Dermis microvascular lymphatic vessel endothelial cell (primary cell): ENCODE measurements around the gene CCDC85C. TPM values are rescaled to one million over a fixed set of nuclear protein-coding genes. Genes with fewer than 3 reads are reported as not detected.
A peak's percentile ranks its signal among the peaks of the same experiment; 100 is the strongest.
"Not testable (repeated sequence)": the region's sequence is repeated elsewhere in the genome, so short reads cannot be mapped to it uniquely, and the experiment has no call there.

Experiments used
- DNase-seq, 2 donors: peaks; one replicate each; pipeline versions ENCODE4 v3.0.0 to v3.0.0-alpha.2; 2010; ENCODE audit warnings: low read depth in 2 of 2
- total RNA-seq: library from RNA; depleted of rRNA; stranded (reverse); fragments of >200 nt; gene quantifications from 2 replicates; pipeline ENCODE4 v1.2.1, GENCODE V29; 2014

The CCDC85C gene
- 5.5 and 5.7 TPM in 2 replicates for total RNA-seq

DNA sequence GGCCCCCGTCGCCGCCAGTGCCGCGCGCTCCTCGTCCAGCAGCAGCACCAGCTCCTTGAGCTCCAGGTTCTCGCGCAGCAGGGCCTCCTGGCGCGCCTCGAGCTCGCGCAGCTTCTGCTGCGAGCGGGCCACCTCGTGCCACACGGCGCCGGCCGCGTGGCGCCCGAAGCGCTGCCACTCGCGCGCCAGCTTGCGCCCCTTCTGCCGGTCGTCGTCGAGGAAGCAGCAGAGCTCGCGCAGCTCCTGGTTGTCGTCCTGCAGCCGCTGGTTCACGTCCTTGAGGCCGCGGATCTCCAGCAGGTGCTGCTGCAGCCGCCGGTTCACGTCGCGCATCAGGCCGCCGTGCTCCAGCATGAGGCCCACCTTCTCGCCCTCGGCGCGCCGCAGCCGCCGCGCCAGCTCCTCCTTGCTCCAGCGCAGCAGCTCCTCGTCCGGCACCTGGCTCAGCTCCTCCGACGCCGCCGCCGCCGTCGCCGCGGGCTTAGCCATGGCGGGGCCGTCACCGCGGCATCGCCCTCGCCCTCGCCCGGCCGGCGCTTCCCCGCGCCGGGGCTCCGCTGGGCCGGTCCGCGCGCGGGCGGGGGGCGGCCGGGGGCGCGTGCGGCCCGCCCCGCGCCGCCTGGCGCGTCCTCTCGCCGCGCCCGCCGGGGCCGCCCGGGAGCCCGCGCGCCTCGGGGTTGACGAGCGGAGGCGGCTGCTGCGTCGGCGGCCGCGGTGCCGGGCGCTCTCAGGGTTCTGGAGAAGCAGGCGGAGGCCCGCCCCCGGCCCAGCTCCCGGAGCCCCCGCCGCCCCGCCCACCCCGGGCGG, at the start of gene CCDC85C:
Gene CCDC85C, minus strand, starts transcription at position 737 of the 807 bp plus-strand sequence. Its CDS starts 248 bp downstream, at position 489.
- peak in 1 of 2 donors; percentile 57 for DNase-seq

DNA sequence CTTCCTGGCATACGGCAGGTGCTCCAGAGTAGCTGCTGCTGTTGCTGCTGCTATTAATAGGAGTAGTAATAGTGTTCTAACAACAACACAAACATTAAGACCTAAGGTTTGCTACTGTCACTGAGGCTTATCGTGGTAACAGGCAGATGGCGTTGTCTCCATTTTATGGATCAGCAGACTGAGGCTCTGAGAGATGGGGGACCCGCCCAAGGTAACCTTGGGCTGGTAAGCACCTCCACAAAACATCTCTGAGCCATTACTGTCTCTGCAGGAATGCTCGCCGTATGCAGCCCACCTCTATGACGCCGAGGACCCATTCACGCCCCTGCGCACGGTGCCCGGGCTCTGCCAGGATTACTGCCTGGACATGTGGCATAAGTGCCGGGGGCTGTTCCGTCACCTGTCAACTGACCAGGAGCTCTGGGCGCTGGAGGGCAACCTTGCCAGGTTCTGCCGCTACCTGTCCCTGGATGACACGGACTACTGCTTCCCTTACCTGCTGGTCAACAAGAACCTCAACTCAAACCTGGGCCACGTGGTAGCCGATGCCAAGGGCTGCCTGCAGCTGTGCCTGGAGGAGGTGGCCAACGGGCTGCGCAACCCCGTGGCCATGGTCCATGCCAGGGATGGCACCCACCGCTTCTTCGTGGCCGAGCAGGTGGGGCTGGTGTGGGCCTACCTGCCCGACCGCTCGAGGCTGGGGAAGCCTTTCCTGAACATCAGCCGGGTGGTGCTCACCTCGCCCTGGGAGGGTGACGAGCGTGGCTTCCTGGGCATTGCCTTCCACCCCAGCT, 48.1 kb upstream of the CCDC85C start:
- DNase-seq: no peak

DNA sequence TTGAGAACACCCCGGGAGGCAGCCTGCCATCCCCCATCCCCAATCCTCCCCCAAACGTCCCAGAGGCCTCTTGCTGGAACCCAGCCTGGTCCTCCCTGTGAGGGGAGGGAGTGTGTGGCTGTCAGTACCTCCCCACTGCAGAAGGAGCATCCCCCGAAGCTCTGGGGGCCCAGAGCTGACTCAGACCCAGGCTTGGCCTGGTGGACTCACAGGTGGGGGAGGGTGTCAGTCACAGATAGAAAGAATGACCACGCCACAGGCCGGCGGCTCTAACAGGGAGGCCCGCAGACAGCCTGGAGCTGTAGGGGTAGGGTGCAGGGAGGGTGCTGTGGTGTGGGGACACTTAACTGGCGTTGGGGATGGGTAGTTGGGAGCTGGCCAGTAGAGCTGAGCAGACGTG, 46.2 kb upstream of the CCDC85C start:
- DNase-seq: no peak

DNA sequence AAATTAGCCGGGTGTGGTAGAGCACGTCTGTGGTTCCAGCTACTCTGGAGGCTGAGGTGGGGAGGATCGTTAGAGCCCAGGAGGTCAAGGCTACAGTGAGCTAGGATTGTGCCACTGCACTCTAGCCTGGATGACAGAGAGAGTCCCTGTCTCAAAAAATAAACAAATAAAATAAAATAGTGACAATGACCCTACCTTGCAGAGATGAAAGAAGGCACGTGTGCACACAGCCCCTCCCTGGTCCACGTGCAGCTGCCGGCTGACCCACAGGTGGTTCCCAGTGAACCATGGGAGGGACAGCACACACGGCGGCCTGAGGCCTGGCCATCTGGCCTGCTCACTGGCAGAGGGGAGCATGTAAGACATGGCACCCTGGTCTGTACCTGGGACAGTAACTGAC, 45.6 kb upstream of the CCDC85C start:
- no peak for DNase-seq

DNA sequence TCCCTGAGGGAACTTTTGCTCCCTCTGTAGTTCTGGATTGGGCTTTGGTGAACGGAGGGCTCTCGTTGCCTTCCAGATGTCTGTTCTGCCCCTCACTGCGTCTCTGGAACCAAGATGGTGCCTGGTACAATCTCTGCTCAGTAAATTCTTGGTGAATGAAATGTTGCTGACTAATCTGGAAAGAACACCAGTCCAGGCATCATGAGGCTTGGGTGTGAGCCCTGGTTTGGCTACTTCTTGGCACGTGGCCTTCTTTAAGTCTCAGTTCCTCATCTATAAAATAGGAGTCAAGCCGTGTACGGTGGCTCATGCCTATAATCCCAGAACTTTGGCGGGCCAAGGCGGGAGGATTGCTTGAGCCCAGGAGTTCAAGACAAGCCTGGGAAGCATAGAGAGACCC, 45.2 kb upstream of the CCDC85C start:
- no peak for DNase-seq

DNA sequence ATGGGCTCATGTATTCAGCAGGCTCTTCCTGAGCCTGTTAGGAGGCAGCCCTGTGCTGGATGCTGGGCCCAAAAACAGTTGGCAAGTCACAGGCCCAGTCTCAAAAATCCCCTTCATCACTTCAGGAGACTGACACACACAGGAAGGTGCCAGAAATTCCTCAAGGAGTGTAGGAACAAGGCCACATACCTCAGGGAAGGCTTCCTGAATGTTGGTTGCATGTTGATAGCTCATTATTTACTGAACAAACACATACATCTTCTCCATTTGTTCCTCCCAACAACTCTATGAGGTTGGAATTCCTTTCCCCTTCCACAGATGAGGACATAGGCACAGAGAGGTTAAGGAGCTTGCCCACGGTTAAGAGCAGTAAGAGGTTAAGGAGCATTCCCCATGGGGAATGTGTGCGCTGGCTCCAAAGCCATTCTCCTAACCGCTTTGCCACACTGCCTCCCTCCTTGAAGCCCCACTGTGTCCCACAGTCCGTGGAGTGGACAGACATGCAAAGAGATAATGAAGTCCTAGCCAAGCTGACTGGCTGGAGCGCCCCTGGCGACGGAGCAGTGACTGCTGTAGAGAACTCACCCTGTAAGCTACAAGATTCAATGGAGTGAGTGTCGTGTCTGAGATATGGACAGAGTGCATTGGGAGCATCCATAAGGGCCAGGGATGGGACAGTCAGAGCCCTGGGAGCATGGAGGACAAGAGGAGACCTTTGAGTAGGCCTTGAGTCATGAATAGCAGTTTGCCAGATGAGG, 44.2 kb upstream of the CCDC85C start:
- no peak for DNase-seq

DNA sequence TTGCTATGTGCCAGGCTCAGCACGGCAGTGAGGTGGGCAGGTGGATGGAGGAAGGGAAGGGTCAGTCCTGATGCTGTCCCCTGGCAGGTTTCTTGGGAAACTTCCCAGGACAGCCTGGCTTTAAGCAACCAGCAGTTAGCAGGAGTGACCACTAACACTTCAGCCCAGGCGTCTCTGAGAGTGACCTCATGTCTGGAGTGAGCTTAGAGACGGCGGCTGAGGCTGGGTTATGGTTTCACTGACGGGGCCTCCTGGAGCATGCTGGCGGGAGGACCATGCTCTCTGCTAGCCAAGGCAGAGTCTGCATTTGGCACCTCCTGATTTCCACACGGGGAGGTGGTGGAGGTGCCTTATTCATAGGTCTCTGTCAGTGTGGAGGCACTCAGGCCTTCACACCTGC, 43.4 kb upstream of the CCDC85C start:
- DNase-seq: no peak

DNA sequence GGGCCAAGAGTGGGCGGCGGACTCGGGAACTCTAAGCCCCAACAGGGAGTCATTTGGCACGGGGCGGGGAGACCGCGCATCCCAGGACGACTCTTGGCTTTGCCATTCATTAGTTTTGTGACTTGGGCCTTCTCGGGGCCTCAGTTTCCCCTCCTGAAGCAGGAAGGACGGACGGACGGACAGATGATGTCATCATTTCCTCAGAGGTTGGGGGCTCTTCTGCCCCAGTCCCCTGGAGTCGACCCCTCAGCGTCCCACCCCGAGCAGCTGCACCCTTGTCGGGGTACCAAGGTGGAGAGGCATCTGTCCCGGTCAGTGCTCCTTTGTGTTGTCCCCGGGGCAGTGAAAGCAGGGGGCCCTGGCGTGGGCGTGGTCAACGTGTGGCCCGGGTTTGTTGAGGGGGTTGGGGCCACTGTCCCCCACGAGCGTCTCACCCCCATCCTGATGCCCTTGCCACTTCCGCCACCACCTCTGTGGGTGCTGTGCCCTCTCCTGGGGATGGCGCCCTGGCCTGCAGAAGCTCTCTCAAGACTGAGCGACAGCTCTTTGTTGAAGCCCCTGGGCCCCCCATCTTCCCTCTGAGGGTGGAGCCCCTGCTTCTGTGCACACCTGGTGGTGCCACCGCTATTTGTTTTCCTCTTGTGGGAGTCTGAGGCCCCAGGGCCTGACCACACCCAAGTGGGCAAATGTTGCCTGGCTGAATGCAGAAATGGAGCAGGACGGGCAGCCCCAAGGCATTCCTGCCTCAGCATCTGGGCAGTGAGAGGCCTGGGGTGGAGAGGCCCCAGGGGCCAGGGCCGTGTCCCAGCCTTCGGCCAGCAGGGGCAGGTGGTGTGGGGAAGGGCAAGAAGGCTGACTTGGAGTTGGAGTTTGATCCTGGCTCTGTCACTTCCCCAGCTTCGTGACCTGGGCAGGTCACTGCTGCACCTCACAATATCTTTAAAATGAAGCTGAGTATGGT, 41.8 kb upstream of the CCDC85C start:
- no peak for DNase-seq

DNA sequence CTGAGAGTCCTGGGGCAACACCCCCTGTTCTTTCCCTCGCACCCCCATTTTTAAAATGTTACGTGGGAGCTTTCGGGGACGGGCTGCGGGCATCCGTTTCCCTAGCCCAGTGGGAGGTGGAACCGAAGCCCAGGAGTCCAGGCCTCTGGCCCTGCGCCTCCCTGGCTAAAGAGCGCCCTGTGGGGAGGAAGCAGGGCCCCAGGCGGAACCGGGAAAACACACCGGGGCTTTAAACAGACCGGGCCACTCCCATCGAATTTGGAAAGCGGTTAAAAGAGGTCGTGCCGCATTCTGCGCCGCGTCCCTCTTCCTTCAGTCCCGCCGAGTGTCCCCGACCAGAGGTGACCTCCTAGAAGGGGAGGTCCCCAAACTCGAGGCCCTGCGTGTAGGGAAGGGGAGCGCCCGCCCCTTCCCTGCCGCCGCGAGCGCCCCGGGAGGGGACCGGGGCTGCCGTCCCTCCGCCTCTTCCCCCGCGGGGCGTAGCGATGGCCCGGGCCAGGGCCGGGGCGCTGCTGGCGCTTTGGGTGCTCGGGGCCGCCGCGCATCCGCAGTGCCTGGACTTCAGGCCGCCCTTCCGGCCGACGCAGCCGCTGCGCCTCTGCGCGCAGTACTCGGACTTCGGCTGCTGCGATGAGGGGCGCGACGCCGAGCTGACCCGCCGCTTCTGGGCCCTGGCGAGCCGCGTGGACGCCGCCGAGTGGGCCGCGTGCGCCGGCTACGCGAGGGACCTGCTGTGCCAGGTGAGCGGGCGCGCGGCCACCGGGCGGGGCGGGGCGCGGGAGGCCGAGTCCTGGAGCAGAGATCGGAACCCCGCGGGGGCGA, 40.9 kb upstream of the CCDC85C start, which contains the start of gene HHIPL1:
Gene HHIPL1, plus strand, starts transcription at position 407 of the 822 bp plus-strand sequence. Its CDS starts 79 bp downstream, at position 486.
- DNase-seq: peak in 1 of 2 donors; percentile 28

DNA sequence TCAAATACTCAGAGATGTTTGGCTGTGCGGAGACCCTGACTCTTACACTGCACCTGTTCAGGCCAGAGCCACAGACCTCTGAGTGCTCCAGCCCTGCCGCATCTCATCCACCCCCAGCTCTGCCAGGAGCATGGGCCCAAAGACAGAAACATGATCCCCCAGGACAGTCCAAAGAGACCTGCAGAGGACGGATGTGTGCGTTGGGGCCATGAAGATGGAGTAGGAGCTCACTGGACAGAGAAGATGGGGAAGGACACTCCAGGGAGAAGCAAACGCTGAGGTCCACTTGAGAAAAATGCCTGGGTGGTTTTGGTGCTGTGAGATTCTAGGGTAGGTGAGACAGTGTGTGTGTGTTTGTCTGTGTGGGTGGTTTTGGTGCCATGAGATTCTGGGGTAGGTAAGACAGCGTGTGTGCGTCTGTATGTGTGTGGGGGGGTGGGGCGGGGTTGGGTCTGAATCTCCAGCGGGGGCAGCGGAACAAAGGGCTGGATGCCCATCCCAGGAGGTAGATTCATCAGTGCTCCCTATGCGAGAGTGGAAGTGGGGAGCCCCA, 40.1 kb upstream of the CCDC85C start:
- DNase-seq: no peak

DNA sequence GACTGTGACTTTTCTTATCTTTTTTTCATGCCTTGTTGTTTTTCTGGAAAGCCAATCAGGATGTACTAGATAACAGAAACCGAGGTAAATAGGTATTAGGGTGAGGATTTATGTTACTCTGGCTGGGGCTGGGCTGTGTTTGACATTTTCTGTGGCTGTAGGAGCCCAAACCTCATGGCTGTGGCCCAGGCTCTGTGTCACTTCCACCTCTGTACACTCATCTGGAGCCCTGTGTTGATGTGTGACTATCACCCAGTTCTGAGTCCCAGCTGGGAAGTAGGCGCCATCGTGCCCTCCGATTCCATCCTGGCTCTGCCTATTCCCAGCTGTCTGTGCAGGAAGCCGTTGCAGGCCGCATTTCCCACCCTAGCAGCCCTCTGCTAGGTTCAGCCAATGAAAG, 39.3 kb upstream of the CCDC85C start:
- DNase-seq: no peak

DNA sequence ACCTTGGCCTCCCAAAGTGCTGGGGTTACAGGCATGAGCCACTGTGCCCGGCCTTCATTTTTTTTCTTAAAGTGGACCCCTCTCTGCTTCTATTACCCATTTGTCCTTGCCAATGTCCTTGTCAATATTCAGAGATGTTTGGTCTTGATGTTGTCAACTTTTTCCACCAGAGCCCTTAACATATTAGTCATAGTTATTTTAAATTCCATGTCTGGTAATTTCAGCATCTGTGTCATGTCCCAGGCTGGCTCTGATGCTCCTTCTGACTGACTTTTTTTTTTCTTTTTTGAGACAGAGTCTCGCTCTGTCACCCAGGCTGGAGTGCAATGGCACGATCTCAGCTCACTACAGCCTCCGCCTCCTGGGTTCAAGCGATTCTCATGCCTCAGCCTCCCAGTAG, 38.8 kb upstream of the CCDC85C start:
- DNase-seq: not testable (repeated sequence)

DNA sequence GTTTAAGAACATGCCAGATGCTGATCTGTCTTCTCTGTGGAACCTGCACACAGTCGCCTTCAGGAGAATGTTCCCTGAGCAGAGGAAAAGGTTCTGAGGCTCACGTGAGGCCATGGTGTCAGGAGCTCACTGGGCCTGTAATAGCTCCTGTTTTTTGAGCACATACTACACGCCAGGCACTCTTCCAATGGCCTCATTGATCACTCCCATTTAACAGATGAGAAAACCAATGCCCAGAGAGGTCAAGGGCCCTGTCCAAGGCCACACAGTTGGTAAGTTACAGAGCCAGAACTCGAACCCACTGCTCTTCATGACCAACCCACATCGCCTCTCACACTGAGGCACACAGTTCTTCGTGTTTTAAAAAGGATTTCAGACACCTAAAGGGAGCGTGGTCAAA, 33.6 kb upstream of the CCDC85C start:
- no peak for DNase-seq

DNA sequence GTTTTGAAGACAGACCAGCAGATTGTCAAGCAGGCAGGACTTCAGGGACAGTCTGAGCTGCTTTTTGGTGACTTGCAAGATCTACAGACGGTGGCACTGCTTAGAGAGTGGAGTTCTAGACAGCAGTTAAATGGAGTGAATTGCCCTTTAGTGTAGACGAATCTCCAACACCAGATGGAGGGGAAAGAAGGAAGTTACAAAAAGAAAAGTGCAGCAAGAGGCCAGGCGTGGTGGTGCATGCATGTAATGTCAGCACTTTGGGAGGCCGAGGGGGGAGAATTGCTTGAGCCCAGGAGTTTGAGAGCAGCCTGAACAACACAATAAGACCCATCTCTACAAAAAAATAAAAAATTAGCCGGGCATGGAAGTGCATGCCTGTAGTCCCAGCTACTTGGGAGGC, 32.5 kb upstream of the CCDC85C start:
- no peak for DNase-seq

DNA sequence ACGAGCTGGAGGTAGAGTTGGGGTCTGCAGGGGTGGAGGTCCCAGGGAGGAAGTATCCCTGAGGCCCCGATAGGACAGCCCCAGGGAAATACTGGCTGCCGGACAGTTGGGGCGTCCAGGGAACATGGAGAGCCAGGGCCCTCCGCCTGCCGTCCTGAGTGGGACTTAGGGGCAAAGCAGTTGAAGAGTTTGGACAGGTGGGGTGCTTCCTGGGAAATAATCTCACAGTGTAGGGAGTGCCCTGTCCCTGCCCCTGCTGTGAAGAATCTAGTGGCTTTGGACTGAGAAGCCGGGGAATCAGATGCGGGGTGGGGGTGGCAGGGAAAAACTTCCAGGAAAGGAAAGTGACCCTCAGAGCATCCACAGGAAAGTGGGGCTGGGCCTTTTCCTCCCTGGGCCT, 31.1 kb upstream of the CCDC85C start:
- no peak for DNase-seq

DNA sequence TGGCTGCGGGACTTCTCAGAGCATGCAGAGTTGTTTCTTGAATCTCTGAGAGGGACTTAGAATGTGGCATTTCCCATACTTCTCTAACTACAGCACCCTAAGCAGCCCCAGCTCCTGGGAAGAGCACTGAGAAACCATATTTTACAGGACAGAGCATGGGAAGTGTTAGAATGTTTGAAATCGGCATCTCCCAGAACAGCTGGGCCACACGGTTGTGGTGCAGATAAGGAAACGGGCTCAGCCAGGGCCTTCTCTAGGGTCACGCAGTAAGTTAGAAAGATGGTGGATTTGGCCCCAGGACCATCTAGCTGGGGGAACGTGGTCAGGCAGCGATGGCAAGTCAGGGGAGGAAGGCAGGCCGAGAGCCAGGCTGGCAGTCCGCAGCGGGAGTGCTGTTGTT, 30.4 kb upstream of the CCDC85C start:
- no peak for DNase-seq

DNA sequence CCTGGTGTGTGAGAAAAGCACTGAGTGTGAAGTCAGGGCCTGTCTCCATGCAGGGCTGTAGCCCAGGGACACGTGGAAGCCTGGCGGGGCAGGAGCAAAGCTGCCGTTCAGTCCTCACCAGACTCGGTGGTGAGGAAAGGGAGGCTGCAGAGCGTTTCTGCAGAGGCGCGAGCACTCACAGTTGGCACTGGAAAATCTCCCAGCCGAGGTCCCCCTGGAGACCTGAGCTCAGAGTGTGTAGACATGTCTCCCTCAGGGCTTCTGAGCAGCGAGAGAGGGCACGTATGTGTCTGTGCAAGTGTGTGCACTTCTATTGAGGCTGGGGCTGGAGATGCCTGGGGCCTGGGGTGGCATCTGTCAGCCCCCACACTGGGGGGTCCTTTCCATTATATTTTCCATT, 29.9 kb upstream of the CCDC85C start:
- no peak for DNase-seq

DNA sequence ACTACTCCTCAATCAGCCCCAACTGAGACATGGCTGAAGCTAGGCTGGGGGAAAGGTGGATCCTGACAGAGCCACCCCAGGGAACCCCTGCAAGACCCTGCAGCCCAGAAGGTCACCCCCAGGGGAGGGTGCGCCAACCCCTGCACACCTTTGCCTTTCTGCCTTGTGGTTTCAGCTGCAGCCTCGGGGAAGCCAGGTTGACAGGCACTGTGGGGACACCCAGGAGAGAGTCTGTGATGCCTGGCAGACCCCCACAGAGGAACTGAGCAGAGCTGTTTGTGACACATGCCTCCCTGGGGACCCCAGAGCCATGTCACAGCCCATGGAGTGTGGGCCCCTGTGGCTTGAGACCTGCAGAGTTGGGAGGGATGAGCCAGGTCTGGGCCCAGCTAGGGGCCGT, 29.1 kb upstream of the CCDC85C start:
- no peak for DNase-seq

DNA sequence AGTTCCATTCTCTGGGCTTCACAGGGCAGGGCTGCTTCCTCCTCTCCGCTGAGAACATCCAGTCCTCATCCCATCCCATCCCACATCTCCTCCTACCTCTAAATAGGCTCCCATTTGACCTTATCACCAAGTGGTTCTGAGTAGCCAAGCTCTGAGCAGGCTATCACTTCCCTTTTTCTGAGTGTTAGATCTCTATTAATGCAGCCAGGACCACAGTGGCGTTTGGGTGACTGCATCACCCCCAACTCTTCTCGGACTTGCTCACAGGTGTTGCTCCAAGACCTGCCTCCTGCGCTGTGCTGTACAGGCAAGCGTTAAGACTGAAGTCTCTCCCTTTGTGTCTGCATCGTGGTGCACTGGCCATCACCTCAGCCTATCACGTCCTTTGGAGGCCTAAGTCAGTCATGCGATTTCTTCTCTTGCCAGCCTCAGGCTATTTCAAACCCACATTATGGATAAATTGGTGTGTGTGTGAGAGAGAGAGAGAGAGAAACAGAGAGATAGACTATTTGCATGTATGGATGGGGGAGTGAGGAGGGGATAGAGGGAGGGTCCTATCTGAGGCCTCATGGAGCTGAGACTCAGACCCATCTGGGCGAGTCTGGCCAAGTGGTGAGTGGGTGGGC, 28.5 kb upstream of the CCDC85C start:
- DNase-seq: no peak
